Left renal pelvis (tissue), 4 donors: Measurements from ENCODE around the gene MCCD1. TPM values are rescaled to one million over a fixed set of nuclear protein-coding genes. Genes with fewer than 3 reads are reported as not detected.
"Not testable (repeated sequence)": the region's sequence is repeated elsewhere in the genome, so short reads cannot be mapped to it uniquely, and the experiment has no call there.

ENCODE experiments used
- DNase-seq, 4 donors: peaks; one replicate each; pipeline ENCODE4 v3.0.0-alpha.2; 2013; ENCODE audit warnings: low read depth in 4 of 4, low spot score in 3 of 4
- polyA plus RNA-seq, 4 donors: library from polyadenylated mRNA; unstranded; fragments of 120-200 nt; gene quantifications; one replicate each; pipeline ENCODE4 v1.2.1, GENCODE V29; 2013; ENCODE audit not compliant: insufficient read length in 4 of 4

The MCCD1 gene
- polyA plus RNA-seq, 4 donors, result 0.27 to 18.6 (median 12.8) TPM

GRCh38 chr6:31509036-31509435 is 19.7 kb upstream of the MCCD1 start:
- not testable (repeated sequence) for DNase-seq

- no peak for DNase-seq
Measured at GRCh38 chr6:31510007-31510406, 18.8 kb upstream of the MCCD1 start.

GRCh38 chr6:31513456-31514165 is 15.2 kb upstream of the MCCD1 start:
- no peak for DNase-seq

- no peak for DNase-seq
Measured at GRCh38 chr6:31521835-31522234, 6.9 kb upstream of the MCCD1 start.

- no peak for DNase-seq
Measured at GRCh38 chr6:31525553-31525931, 3.2 kb upstream of the MCCD1 start.

GRCh38 chr6:31525932-31526591 is 2.7 kb upstream of the MCCD1 start:
- DNase-seq, result no peak

- no peak for DNase-seq
Measured at GRCh38 chr6:31528307-31528777, 420 bp upstream of the MCCD1 start.

GRCh38 chr6:31529329-31530150 is 778 bp downstream of the MCCD1 start:
- DNase-seq, result no peak

GRCh38 chr6:31530659-31531058 is 1.9 kb downstream of the MCCD1 start:
- DNase-seq, result no peak

GRCh38 chr6:31531162-31531561 is 2.4 kb downstream of the MCCD1 start:
- no peak for DNase-seq

- no peak for DNase-seq
Measured at GRCh38 chr6:31531771-31532643, 3.2 kb downstream of the MCCD1 start.

GRCh38 chr6:31532644-31533454 is 4.1 kb downstream of the MCCD1 start:
- no peak for DNase-seq

- DNase-seq, result no peak
Measured at GRCh38 chr6:31533455-31533841, 4.7 kb downstream of the MCCD1 start.

GRCh38 chr6:31534011-31534410 is 5.2 kb downstream of the MCCD1 start:
- DNase-seq, result no peak

GRCh38 chr6:31534521-31535040 is 5.8 kb downstream of the MCCD1 start:
- no peak for DNase-seq

GRCh38 chr6:31535538-31536324 is 7.0 kb downstream of the MCCD1 start:
- no peak for DNase-seq

- DNase-seq, result no peak
Measured at GRCh38 chr6:31538805-31539400, 10.1 kb downstream of the MCCD1 start.

- no peak for DNase-seq
Measured at GRCh38 chr6:31540640-31541039, 11.9 kb downstream of the MCCD1 start.
